Natural killer cell (primary cell): Measurements from ENCODE around the gene MAP2K3. TPM values are rescaled to one million over a fixed set of nuclear protein-coding genes. Genes with fewer than 3 reads are reported as not detected.

ENCODE experiments used
- ATAC-seq, 3 donors: fragments of 150-1000 bp in 2 of 3; fragments of 200-7000 bp in 1 of 3; cut with Tn5 transposase; 1 replicate in 1 of 3; 2 replicates in 2 of 3; pipeline ENCODE4 v1.10.0; 2021; ENCODE audit warnings: mild to moderate bottlenecking in 2 of 3, moderate library complexity in 2 of 3
- DNase-seq, 2 donors: peaks; one replicate each; pipeline versions ENCODE4 v3.0.0 to v3.0.0-alpha.2; 2013 to 2021; ENCODE audit warnings: mixed read lengths in 1 of 2
- H3K27ac ChIP-seq: one replicate; pipeline ENCODE4 v1.5.1; 2013; ENCODE audit warnings: mild to moderate bottlenecking, low read length
- H3K27me3 ChIP-seq: one replicate; pipeline ENCODE4 v1.6.1; 2013; ENCODE audit warnings: low read length; ENCODE audit not compliant: control insufficient read depth, insufficient read depth
- H3K36me3 ChIP-seq: one replicate; pipeline ENCODE4 v1.6.1; 2013; ENCODE audit warnings: low read length; ENCODE audit not compliant: control insufficient read depth, insufficient read depth
- H3K4me1 ChIP-seq: one replicate; pipeline ENCODE4 v1.6.1; 2013; ENCODE audit warnings: low read length; ENCODE audit not compliant: control insufficient read depth, insufficient read depth
- H3K4me3 ChIP-seq: one replicate; pipeline ENCODE4 v1.5.1; 2013; ENCODE audit warnings: low read length
- H3K9me3 ChIP-seq: one replicate; pipeline ENCODE4 v1.6.1; 2013; ENCODE audit warnings: low read length; ENCODE audit not compliant: control insufficient read depth, insufficient read depth
- H3K27ac Mint-ChIP-seq, 2 donors: one replicate each; pipeline ENCODE4 v1.8.0; 2022; ENCODE audit warnings: mild to moderate bottlenecking in 2 of 2, mixed read lengths in 2 of 2, moderate library complexity in 1 of 2
- H3K27me3 Mint-ChIP-seq, 2 donors: one replicate each; pipeline ENCODE4 v1.8.0; 2022; ENCODE audit warnings: low read depth in 2 of 2, mixed read lengths in 2 of 2
- H3K36me3 Mint-ChIP-seq: one replicate; pipeline ENCODE4 v1.8.0; 2022; ENCODE audit warnings: mixed read lengths
- H3K4me1 Mint-ChIP-seq, 2 donors: one replicate each; pipeline ENCODE4 v1.8.0; 2022; ENCODE audit warnings: mixed read lengths in 2 of 2
- H3K4me3 Mint-ChIP-seq: one replicate; pipeline ENCODE4 v1.8.0; 2022; ENCODE audit warnings: mild to moderate bottlenecking, moderate library complexity, mixed read lengths
- H3K9me3 Mint-ChIP-seq, 2 donors: one replicate each; pipeline ENCODE4 v1.8.0; 2022; ENCODE audit warnings: mixed read lengths in 2 of 2
- WGBS: methylation state at CpG from one replicate; pipeline ENCODE4 v1.1.7; 2013; ENCODE audit warnings: missing lambda C conversion rate; ENCODE audit not compliant: insufficient coverage; 5-methylcytosine and 5-hydroxymethylcytosine counted together
- intact Hi-C: fragments of 100-400 bp; cut with micrococcal nuclease; formaldehyde crosslinking; loops from one replicate; pipeline ENCODE4 v1.14.2; 2022
- total RNA-seq, 4 donors: library from RNA; stranded (reverse); fragments of 120-200 nt in 1 of 4; gene quantifications; one replicate each; pipeline versions ENCODE4 v1.2.3 to v1.2.4, GENCODE V29; 2013 to 2022
- TF ChIP-seq, protein P1 (sequence below): fragments of 200-600 bp; IDR thresholded peaks from one replicate; pipeline ENCODE4 v1.8.0; 2022; ENCODE audit warnings: antibody characterized with exemption

The MAP2K3 gene
- total RNA-seq, 3 donors from 2014 or later (not counting 1 experiment from before 2014, with no cell fraction given): 139 to 165 (median 162) TPM

DNA sequence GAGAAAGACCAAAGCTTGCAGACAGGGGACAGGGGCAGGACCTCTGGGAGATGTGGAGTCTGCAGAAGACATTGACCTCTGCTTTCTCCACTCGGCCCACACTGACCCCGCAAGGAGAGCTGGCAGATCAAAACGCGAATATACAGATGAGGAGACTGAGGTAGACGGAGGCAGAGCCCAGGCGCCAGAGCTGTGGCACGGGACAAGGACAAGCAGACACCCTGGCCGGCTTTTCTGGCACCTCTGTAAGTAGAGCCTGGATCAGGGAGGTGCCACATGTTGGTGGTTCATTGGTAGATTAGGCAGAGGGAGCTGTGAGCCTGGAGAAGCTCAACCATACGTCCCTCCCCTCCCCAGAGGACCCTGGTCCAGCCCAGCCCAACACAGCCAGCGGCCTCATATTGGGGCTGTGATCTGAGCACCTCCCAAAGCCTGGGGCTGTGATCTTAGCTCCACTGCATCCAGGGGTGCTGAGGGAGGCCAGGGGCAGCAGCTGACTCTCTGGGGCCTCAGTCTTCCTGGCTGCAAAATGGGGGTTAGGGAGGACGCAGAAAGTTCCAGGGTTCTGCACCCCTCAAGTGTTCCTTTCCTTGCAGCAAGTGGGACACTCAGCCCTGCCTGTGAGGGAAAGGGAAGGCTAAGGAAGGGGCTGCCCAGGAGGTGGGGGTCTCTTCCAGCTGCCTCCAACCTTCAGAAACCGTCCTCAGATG is 35.3 kb upstream of the MAP2K3 start:
- no peak for DNase-seq
- H3K27ac Mint-ChIP-seq: peak overlapping the region in 1 of 2 donors; percentile 59
- H3K27me3 Mint-ChIP-seq: no peaks in the 10 kb centered on the region
- no peaks in the 10 kb centered on the region for H3K36me3 ChIP-seq
- ATAC-seq: no peak
- no peak overlapping the region for H3K27ac ChIP-seq
- no peak overlapping the region for H3K4me3 Mint-ChIP-seq
- H3K9me3 ChIP-seq: no peaks in the 10 kb centered on the region
- no peaks in the 10 kb centered on the region for H3K36me3 Mint-ChIP-seq
- H3K9me3 Mint-ChIP-seq: no peaks in the 10 kb centered on the region
- peaks cover 38 to 60% of the 10 kb centered on the region in 2 donors for H3K4me1 Mint-ChIP-seq
- WGBS: 90% methylated on average over 12 of the region's 12 CpGs
- intact Hi-C loops: no loop called here
- no peak overlapping the region for H3K4me3 ChIP-seq
- TF ChIP-seq, protein P1, sequence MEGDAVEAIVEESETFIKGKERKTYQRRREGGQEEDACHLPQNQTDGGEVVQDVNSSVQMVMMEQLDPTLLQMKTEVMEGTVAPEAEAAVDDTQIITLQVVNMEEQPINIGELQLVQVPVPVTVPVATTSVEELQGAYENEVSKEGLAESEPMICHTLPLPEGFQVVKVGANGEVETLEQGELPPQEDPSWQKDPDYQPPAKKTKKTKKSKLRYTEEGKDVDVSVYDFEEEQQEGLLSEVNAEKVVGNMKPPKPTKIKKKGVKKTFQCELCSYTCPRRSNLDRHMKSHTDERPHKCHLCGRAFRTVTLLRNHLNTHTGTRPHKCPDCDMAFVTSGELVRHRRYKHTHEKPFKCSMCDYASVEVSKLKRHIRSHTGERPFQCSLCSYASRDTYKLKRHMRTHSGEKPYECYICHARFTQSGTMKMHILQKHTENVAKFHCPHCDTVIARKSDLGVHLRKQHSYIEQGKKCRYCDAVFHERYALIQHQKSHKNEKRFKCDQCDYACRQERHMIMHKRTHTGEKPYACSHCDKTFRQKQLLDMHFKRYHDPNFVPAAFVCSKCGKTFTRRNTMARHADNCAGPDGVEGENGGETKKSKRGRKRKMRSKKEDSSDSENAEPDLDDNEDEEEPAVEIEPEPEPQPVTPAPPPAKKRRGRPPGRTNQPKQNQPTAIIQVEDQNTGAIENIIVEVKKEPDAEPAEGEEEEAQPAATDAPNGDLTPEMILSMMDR: no peak
- H3K27me3 ChIP-seq: no peaks in the 10 kb centered on the region
- H3K4me1 ChIP-seq: peaks cover 24% of the 10 kb centered on the region

DNA sequence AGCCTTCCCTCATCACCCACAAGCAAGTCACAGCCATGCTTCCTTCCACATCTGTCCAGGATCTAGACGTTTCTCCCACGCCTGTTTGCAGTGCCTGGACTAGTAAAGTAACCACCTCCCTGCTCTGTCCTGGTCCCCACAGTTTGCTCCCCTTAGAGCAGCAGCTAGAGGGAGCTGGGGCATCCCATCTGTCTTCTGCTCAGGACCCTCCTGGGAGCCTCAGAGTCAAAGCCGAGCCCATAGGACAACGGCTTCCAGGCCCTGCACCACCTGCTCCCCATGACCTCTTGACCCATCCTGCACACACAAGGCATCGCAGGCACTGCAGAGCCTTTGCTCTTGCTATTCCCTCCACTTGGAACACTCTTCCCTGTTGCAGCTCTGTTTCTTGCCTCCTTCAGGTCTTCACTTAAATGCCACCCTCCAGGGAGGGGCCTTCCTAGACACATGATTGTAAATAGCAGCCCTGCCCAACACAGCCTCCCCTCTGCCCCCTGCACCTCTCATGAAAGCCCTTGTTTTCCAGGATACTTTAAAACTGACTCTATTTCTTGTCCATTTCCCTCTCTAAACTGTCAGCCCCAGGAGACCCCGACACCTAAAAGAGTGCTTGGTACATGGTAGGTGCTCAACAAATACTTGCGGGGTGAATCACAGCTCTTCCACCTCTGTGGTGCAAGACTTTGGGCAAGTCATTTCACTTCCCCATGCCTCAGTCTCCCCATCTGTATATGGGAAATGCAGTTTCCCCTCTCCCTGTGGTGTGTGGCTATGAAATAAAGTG is 34.4 kb upstream of the MAP2K3 start:
- TF ChIP-seq, protein P1: no peak
- H3K4me3 ChIP-seq: no peak overlapping the region
- intact Hi-C loops: no loop called here
- H3K27me3 ChIP-seq: no peaks in the 10 kb centered on the region
- H3K4me1 ChIP-seq: peaks cover 25% of the 10 kb centered on the region
- no peak for DNase-seq
- H3K4me3 Mint-ChIP-seq: no peak overlapping the region
- 75% methylated on average over 7 of the region's 7 CpGs for WGBS
- no peaks in the 10 kb centered on the region for H3K36me3 ChIP-seq
- H3K27ac Mint-ChIP-seq: peak overlapping the region in 1 of 2 donors; percentile 59
- no peaks in the 10 kb centered on the region for H3K27me3 Mint-ChIP-seq
- no peak for ATAC-seq
- H3K36me3 Mint-ChIP-seq: no peaks in the 10 kb centered on the region
- no peaks in the 10 kb centered on the region for H3K9me3 Mint-ChIP-seq
- no peak overlapping the region for H3K27ac ChIP-seq
- no peaks in the 10 kb centered on the region for H3K9me3 ChIP-seq
- peaks cover 33 to 54% of the 10 kb centered on the region in 2 donors for H3K4me1 Mint-ChIP-seq

DNA sequence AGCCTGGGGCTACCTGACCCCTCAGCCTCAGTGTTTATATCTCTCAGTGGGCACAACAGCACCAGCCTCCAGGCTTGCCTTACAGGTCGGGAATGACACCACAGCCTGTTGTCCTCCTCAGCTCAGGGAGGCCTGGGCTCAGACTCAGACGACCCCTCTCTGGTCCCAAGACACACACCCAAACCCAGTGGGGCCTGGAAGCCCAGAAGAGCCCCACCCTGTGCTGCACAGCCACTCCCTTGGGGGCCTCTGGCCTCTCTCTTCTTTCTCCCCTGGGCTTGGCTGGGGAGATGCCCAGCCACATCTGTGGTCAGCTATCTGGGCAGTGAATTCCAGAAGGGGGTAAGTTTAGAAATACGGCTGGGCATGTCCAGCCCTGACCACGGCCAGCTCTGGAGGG is 33.7 kb upstream of the MAP2K3 start:
- no peaks in the 10 kb centered on the region for H3K9me3 ChIP-seq

More for the DNA sequence above, 33.7 kb upstream of the MAP2K3 start:
- Histone ChIP-seq H3K4me3 (no peak overlapping the region), H3K36me3 (no peaks in the 10 kb centered on the region), H3K27ac (no peak overlapping the region), H3K4me1 (peaks cover 25% of the 10 kb centered on the region), H3K27me3 (no peaks in the 10 kb centered on the region)
- Mint-ChIP-seq H3K27me3 (no peaks in the 10 kb centered on the region), H3K4me3 (no peak overlapping the region), H3K36me3 (no peaks in the 10 kb centered on the region), H3K4me1 (peaks cover 33 to 54% of the 10 kb centered on the region in 2 donors), H3K27ac (peak overlapping the region in 1 of 2 donors; percentile 75), H3K9me3 (no peaks in the 10 kb centered on the region)
- TF ChIP-seq, protein P1: no peak
- 75% methylated on average over 3 of the region's 4 CpGs for WGBS
- DNase-seq: no peak
- no peak for ATAC-seq
- intact Hi-C loops: no loop called here
